Activated CD8-positive, alpha-beta memory T cell treated with anti-CD3 and anti-CD28 coated beads, Interleukin-2, amount 50 U/mL, for 1 hour (primary cell): Measurements from ENCODE around the gene UPK1B.
"Not testable (repeated sequence)": the region's sequence is repeated elsewhere in the genome, so short reads cannot be mapped to it uniquely, and the experiment has no call there.

Source experiments
- DNase-seq: peaks from one replicate; pipeline ENCODE4 v3.0.0-alpha.2; 2020; ENCODE audit errors: extremely low read depth

Gene UPK1B

GRCh38 chr3:119173325-119173724, at the start of gene UPK1B:
UPK1B (plus strand) TSS chr3:119173598; CDS start chr3:119186742, 13,144 bp downstream.
- no peak for DNase-seq

GRCh38 chr3:119125342-119125741, 48.1 kb upstream of the UPK1B start:
- no peak for DNase-seq

GRCh38 chr3:119125742-119126504, 47.5 kb upstream of the UPK1B start:
- DNase-seq, result no peak

GRCh38 chr3:119130291-119130690, 43.1 kb upstream of the UPK1B start:
- not testable (repeated sequence) for DNase-seq

- not testable (repeated sequence) for DNase-seq
Observed at GRCh38 chr3:119132291-119132690, 41.1 kb upstream of the UPK1B start.

GRCh38 chr3:119139360-119139759, 34.0 kb upstream of the UPK1B start:
- not testable (repeated sequence) for DNase-seq

- no peak for DNase-seq
Observed at GRCh38 chr3:119140466-119140865, 32.9 kb upstream of the UPK1B start.

- no peak for DNase-seq
Observed at GRCh38 chr3:119145128-119145499, 28.3 kb upstream of the UPK1B start.

GRCh38 chr3:119145500-119146167, 27.8 kb upstream of the UPK1B start, which contains the start of gene TEX55:
TEX55 (plus strand) TSS chr3:119146165; CDS start chr3:119146190, 25 bp downstream.
- no peak for DNase-seq

GRCh38 chr3:119146578-119147375, 26.6 kb upstream of the UPK1B start:
- no peak for DNase-seq

GRCh38 chr3:119147494-119147893, 25.9 kb upstream of the UPK1B start:
- DNase-seq, result no peak

GRCh38 chr3:119148493-119149180, 24.8 kb upstream of the UPK1B start:
- no peak for DNase-seq

GRCh38 chr3:119149484-119149883, 23.9 kb upstream of the UPK1B start:
- DNase-seq, result no peak

GRCh38 chr3:119156868-119157267, 16.5 kb upstream of the UPK1B start:
- DNase-seq, result no peak

- DNase-seq, result no peak
Observed at GRCh38 chr3:119157971-119158370, 15.4 kb upstream of the UPK1B start.

GRCh38 chr3:119160361-119160760, 13.0 kb upstream of the UPK1B start:
- no peak for DNase-seq

GRCh38 chr3:119160815-119161214, 12.6 kb upstream of the UPK1B start:
- no peak for DNase-seq

- no peak for DNase-seq
Observed at GRCh38 chr3:119161240-119161639, 12.2 kb upstream of the UPK1B start.

- DNase-seq, result not testable (repeated sequence)
Observed at GRCh38 chr3:119164745-119165144, 8.7 kb upstream of the UPK1B start.

GRCh38 chr3:119170821-119171220, 2.6 kb upstream of the UPK1B start:
- DNase-seq, result no peak

GRCh38 chr3:119175872-119176756, 2.7 kb downstream of the UPK1B start:
- DNase-seq, result no peak
